Hematopoietic multipotent progenitor cell treated with erythropoietin and hydrocortisone succinate and interleukin-3 and kit ligand, for 17 days (in vitro differentiated cells): ENCODE results near the gene NOTCH2.
A peak's percentile ranks its signal among the peaks of the same experiment; 100 is the strongest.

Experiments
- DNase-seq: peaks from one replicate; pipeline ENCODE4 v3.0.0-alpha.2; 2015; ENCODE audit warnings: low spot score

NOTCH2 gene

DNA sequence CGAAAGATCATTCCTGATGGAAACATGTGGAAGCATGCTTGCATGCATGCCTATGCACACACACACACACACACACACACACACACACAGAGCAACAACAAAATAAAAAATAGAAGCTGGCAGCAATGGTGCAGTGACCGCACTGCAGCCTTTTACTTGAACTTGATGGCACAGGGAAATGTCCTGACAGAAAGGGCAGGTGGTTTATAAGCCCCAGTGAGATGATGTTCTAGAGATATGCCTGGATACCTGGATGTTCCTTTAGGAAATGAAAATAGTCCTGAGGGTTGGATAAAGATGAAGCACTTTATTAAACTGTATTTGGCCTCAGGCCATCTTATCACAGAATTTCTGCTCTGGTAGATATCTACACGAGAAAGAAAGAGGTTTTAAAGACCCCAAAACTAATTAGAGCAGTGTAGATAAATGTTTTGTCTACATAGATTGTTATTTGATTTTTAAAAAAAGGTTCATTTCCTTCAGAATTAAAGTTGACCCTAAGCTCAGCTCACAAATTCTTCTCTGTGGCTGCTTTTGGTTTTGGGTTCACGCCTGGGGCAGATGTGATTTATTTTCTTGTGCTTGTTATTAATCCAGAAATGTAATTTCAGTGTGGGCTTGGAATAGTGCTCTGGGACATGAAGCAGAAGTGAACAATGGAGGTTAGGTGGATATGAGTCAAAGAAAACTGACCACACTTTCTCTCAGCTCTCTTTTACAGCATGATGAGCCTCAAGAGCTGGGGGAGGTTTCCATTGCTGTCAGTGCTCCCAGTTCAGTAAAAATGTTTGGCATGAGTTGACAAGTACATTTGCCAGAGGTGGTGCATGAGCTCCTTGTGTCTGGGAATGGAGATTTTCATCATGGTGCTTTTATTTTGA, 196.1 kb downstream of the NOTCH2 start:
- no peak for DNase-seq

DNA sequence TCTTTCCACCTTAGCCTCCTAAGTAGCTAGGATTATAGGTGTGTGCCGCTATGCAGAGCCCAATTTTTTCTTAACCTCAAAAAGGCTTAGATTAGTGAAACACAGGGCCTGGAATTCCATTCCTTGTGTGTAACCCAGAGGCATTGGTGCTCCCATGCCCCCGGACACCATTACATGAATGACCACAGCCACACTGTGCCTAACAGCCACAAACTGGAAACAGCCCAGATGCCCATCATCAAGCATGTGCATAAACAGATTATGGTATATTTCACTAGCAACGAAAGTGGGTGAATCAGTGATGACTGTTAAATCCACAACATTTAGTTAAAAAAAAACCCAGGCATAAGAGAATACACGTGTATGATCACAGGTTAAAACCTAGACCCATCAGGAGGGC, 197.6 kb downstream of the NOTCH2 start:
- no peak for DNase-seq

DNA sequence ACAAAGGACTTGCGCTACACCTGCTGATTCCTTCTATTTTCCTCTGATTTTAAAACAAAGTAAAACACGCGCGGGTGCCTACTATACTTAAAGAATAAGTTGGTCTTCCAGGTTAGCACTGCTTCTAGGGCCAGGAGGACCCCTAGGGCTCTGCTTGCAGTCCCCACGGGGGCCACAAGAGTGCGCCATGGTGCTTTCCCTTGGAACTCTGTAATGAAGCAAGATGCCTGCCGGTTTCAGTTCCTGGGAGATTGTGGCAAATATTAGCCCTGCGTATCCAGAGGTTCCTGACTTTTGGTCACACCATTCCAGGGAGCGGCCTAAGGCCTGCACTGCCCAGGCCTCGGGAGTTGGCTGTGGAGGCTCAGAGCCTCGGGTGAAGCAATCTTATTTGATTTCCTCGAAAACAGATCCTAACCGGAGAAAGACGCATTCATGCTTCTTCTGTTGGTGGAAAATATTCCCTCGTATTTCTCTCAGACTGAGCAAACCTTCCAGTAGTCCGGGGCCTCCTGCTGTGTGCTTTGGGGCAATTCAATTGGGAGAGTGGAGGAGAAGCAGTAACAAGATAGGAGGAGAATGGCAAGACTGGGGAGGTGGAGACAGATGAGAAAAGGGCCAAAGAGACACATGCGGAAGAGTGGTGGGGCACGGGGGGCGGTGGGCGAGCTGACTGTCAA, 198.4 kb downstream of the NOTCH2 start:
- DNase-seq, result peak; percentile 66

DNA sequence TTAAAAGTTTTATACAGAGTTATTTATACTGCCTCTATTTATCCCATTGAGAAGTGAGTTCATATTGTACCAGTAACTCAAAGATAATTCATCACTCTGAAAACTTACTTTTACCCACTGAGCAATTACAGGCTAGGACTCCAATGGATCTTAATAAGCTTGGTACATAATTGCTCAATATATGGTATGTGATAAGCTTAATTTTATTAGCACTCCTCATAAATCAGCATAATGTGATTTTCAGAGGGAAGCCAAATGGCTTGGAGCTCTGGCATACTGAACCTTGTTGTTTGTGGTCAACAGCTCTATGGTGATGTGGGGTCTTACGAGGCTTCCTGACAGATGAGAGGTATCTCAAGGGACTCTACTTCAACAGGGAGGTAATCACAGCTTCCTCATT, 199.5 kb downstream of the NOTCH2 start:
- DNase-seq, result no peak

DNA sequence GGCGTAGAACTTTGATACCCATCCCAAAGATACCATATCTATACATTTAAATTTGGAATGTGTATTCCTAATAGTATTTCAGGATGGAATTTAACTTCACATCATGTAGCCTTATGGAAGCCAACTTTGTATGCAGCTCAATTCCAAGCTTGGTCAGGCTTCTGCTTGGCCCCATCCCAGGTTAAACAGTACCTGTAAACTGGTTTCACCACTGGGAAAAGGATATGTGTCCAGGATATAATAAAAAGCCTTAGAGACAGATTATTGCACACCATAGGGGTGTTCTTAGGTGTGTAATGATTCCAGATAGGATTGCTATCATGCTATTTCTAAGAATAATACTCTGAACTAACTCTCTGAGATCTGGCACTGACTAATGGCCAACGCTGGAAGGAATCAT, 201.3 kb downstream of the NOTCH2 start:
- no peak for DNase-seq

- DNase-seq, result no peak
Measured at GRCh38 chr1:119866451-119866850, 203.0 kb downstream of the NOTCH2 start.

DNA sequence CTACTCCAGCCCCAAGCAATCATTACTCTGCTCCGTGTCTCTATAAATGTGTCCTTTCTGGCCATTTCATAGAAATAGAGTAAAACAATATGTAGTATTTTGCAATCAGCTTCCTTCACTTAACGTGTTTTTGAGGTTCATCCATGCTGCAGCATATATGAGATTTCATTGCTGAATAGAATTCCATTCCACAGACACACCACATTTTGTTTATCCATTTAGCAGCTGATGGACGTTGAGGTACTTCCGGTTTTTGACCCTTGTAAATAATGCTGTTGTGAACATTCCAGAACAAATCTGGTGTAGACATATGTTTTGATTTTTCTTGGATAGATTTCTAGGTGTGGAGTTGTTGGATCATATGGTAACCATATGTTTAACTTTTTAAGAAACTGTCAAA, 203.8 kb downstream of the NOTCH2 start:
- no peak for DNase-seq

DNA sequence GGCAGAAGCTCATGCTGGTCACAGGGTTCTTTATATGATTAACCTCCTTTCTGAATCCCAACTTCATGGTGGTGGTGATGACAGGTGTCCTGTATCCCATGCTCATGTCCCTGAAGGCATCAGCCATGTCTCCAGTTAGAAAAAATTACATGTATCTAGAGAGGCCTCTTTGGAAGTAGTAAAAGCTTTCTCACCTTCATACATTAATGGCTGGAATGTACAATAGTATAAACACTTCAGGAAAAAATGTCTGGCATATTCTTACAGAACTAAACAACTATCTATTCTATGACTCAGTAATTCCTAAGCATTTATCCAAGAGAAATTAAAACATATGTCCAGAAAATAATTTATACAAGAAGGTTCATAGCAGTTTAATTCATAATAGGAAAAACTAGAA, 207.2 kb downstream of the NOTCH2 start:
- no peak for DNase-seq
